WERI-Rb-1 (cell line): ENCODE results near the gene FHOD1.

Source experiments
- DNase-seq: peaks from one replicate; pipeline ENCODE4 v3.0.0-alpha.2; 2020
- H3K27ac ChIP-seq: fragments of 250-450 bp; sonication (Bioruptor Pico); 2 replicates; pipeline ENCODE4 v1.5.1; 2020; ENCODE audit warnings: mild to moderate bottlenecking, moderate library complexity
- H3K27me3 ChIP-seq: fragments of 250-450 bp; sonication (Bioruptor Pico); 2 replicates; pipeline ENCODE4 v1.5.1; 2021; ENCODE audit warnings: mild to moderate bottlenecking, low read depth, moderate library complexity; ENCODE audit not compliant: insufficient read depth, severe bottlenecking
- H3K36me3 ChIP-seq: fragments of 250-450 bp; sonication (Bioruptor Pico); 2 replicates; pipeline ENCODE4 v1.5.1; 2020; ENCODE audit warnings: mild to moderate bottlenecking, moderate library complexity
- H3K4me3 ChIP-seq: 2 replicates; pipeline ENCODE4 v1.5.1; 2011; ENCODE audit warnings: low read depth, mild to moderate bottlenecking, control low read depth, low read length
- H3K9me3 ChIP-seq: fragments of 250-450 bp; sonication (Bioruptor Pico); 2 replicates; pipeline ENCODE4 v1.5.1; 2021; ENCODE audit warnings: mild to moderate bottlenecking, moderate library complexity; ENCODE audit not compliant: severe bottlenecking
- CTCF ChIP-seq: IDR thresholded peaks from 2 replicates; pipeline ENCODE4 v1.5.1; 2011; ENCODE audit warnings: low read depth, mild to moderate bottlenecking, control low read depth, inconsistent platforms, low read length

FHOD1 gene

GRCh38 chr16:67269766-67270165 is 22.5 kb upstream of the FHOD1 start:
- Histone ChIP-seq H3K27ac (no peak overlapping the region), H3K36me3 (no peaks in the 10 kb centered on the region), H3K4me3 (no peak overlapping the region), H3K27me3 (no peaks in the 10 kb centered on the region), H3K9me3 (no peaks in the 10 kb centered on the region)
- DNase-seq: no peak
- no peak for TF ChIP-seq CTCF

- no peak for DNase-seq
- Histone ChIP-seq H3K27ac (no peak overlapping the region), H3K27me3 (no peaks in the 10 kb centered on the region), H3K9me3 (no peaks in the 10 kb centered on the region), H3K36me3 (no peaks in the 10 kb centered on the region), H3K4me3 (no peak overlapping the region)
- TF ChIP-seq CTCF: no peak
Measured at GRCh38 chr16:67268136-67268579, 20.9 kb upstream of the FHOD1 start.

GRCh38 chr16:67265834-67266233 is 18.6 kb upstream of the FHOD1 start:
- DNase-seq: no peak
- Histone ChIP-seq H3K27me3 (no peaks in the 10 kb centered on the region), H3K27ac (no peak overlapping the region), H3K9me3 (no peaks in the 10 kb centered on the region), H3K36me3 (no peaks in the 10 kb centered on the region), H3K4me3 (no peak overlapping the region)
- TF ChIP-seq CTCF: no peak

GRCh38 chr16:67264866-67265265 is 17.6 kb upstream of the FHOD1 start:
- H3K4me3 ChIP-seq: no peak overlapping the region
- no peak overlapping the region for H3K27ac ChIP-seq
- no peaks in the 10 kb centered on the region for H3K36me3 ChIP-seq
- H3K9me3 ChIP-seq: no peaks in the 10 kb centered on the region
- H3K27me3 ChIP-seq: no peaks in the 10 kb centered on the region
- DNase-seq: no peak
- no peak for TF ChIP-seq CTCF

- Histone ChIP-seq H3K36me3 (no peaks in the 10 kb centered on the region), H3K27me3 (no peaks in the 10 kb centered on the region), H3K27ac (no peak overlapping the region), H3K4me3 (no peak overlapping the region), H3K9me3 (no peaks in the 10 kb centered on the region)
- DNase-seq: no peak
- peak; percentile 35; the same call in 1 of the 2 replicates for TF ChIP-seq CTCF
Measured at GRCh38 chr16:67264277-67264676, 17.0 kb upstream of the FHOD1 start.

- Histone ChIP-seq H3K4me3 (no peak overlapping the region), H3K27me3 (no peaks in the 10 kb centered on the region), H3K9me3 (no peaks in the 10 kb centered on the region), H3K27ac (no peak overlapping the region), H3K36me3 (no peaks in the 10 kb centered on the region)
- no peak for TF ChIP-seq CTCF
- DNase-seq: no peak
Measured at GRCh38 chr16:67263201-67263600, 15.9 kb upstream of the FHOD1 start.
